ENCODE results near the gene MAPKAPK3. TPM values are rescaled to one million over a fixed set of nuclear protein-coding genes. Genes with fewer than 3 reads are reported as not detected.

MAPKAPK3 gene
- total and polyA plus RNA-seq, 2 of the 4 experiments (the other 2 are of a cell fraction), result 38.3 to 57.2 TPM

- no peak for TF ChIP-seq CEBPB (IDR thresholded peaks at IDR 0.05; ENCODE audit: low read depth, low read length)
- TF ChIP-seq POLR2A (IDR thresholded peaks at IDR 0.05; ENCODE audit: low read depth, low read length), result no peak
- no peak for TF ChIP-seq RCOR1 (IDR thresholded peaks at IDR 0.05; ENCODE audit: insufficient replicate concordance, low read length)
Observed at GRCh38 chr3:50626401-50626800, 9.4 kb downstream of the MAPKAPK3 start (continued).

GRCh38 chr3:50627407-50628051 lies 10.6 kb downstream of the MAPKAPK3 start:
- Histone ChIP-seq H2BK20ac (ENCODE audit: low read depth, low read length) (no peak overlapping the region), H4K20me1 (ENCODE audit: insufficient read depth, low read length) (peaks cover 10% of the 10 kb centered on the region), H2BK5ac (ENCODE audit: low read depth, low read length, poor library complexity, severe bottlenecking) (no peak overlapping the region), H3K4ac (ENCODE audit: low read depth, low read length) (no peak overlapping the region), H3K23ac (ENCODE audit: low read depth, low read length) (peak overlapping the region; percentile 40; the same call in 1 of the 2 replicates), H3K9ac (ENCODE audit: low read depth, low read length) (no peak overlapping the region), H3K4me2 (ENCODE audit: low read depth, low read length) (no peak overlapping the region), H3K36me3 (ENCODE audit: control insufficient read depth, insufficient read depth, low read length) (no peaks in the 10 kb centered on the region), H2AFZ (replicated peaks; ENCODE audit: low read length, poor library complexity) (peak overlapping the region; percentile 80), H3K27me3 (ENCODE audit: control insufficient read depth, insufficient read depth, low read length) (no peaks in the 10 kb centered on the region), H3K4me3 (ENCODE audit: insufficient read depth, low read depth, low read length) (no peak overlapping the region), H3K18ac (ENCODE audit: low read depth, low read length) (no peak overlapping the region), H4K91ac (ENCODE audit: insufficient read depth, low read depth, low read length) (no peak overlapping the region), H3K9me1 (ENCODE audit: insufficient read depth, low read length) (peaks cover 29% of the 10 kb centered on the region), H2AK5ac (ENCODE audit: low read depth, low read length) (peak overlapping the region; percentile 44; the same call in 1 of the 2 replicates), H2BK120ac (ENCODE audit: low read depth, low read length) (0 out of 2 replicates have a peak overlapping the region, but pooled peaks have one; percentile 12), H3K14ac (replicated peaks; ENCODE audit: low read depth, low read length) (peak overlapping the region; percentile 42; the same call in 1 of the 2 replicates), H2BK15ac (ENCODE audit: low read depth, low read length) (no peak overlapping the region), H3K4me1 (ENCODE audit: control insufficient read depth, insufficient read depth, low read length) (peaks cover 6% of the 10 kb centered on the region), H3K56ac (ENCODE audit: extremely low read depth, insufficient read depth, low read length) (no peak overlapping the region), H4K5ac (ENCODE audit: low read depth, low read length) (no peak overlapping the region), H3K27ac (ENCODE audit: insufficient read depth, low read length) (no peak overlapping the region), H4K8ac (ENCODE audit: low read depth in 2 of 2, low read length in 2 of 2) (no peak overlapping the region; a peak in 1 of 4 replicates), H3K79me1 (ENCODE audit: low read depth in 1 of 2, low read length in 2 of 2) (peaks cover 0 to 14% of the 10 kb centered on the region in 2 experiments; a peak in 2 of 4 replicates), H3K9me3 (ENCODE audit: control insufficient read depth, insufficient read depth, low read length) (no peaks in the 10 kb centered on the region), H2AK9ac (replicated peaks; ENCODE audit: low read depth, low read length, poor library complexity) (peak overlapping the region; percentile 87)
- ChIA-PET CTCF (interaction anchor here (0.5 to 2.1 kb wide), 6 partner anchors 8 to 644 kb away, joined by 3 to 5 read pairs (median 3); no protein-coding TSS in a partner anchor), POLR2A (ENCODE audit: unreplicated experiment) (no interaction called here)
- dilution Hi-C loops (cut with HindIII; ENCODE audit: low sequenced_read_pairs, unreplicated experiment), result no loop called here
- intact Hi-C loops (cut with micrococcal nuclease), result no loop called here
- TF ChIP-seq NFE2L2 (IDR thresholded peaks at IDR 0.05; ENCODE audit: low read depth, low read length) (no peak), RAD21 (IDR thresholded peaks at IDR 0.05; ENCODE audit: low read length) (peak; percentile 53), CTCF (conservative IDR thresholded peaks at IDR 0.05; ENCODE audit: low read depth, low read length) (peak; percentile 45), FOS (IDR thresholded peaks at IDR 0.05; ENCODE audit: low read depth, low read length) (0 out of 2 replicates have a peak, but pooled peaks have one; percentile 20), SMC3 (IDR thresholded peaks at IDR 0.05; ENCODE audit: low read depth, low read length) (peak; percentile 40; the same call in 1 of the 2 replicates), CHD1 (IDR thresholded peaks at IDR 0.05; ENCODE audit: low read depth, low read length) (no peak)
- in situ Hi-C loops (cut with MboI; ENCODE audit: low sequenced_read_pairs), result no loop called here
- ATAC-seq (ENCODE audit: low read depth), result peak; percentile 83
- 0% methylated on average over 1 of the region's 6 CpGs; no CpG with 5 or more reads in 1 of the 2 experiments for WGBS, 2 experiments (ENCODE audit: extremely low coverage in 2 of 2, insufficient read length in 1 of 2)
- BruUV-seq (replicated peaks), result no TSS peak
- peak; percentile 69 for DNase-seq

Data from IMR-90 (cell line).